Heart left ventricle (tissue), 16 donors: ENCODE data around the gene TXN2. TPM values are rescaled to one million over a fixed set of nuclear protein-coding genes. Genes with fewer than 3 reads are reported as not detected.
A peak's percentile ranks its signal among the peaks of the same experiment; 100 is the strongest.

ENCODE experiments used
- ATAC-seq, 4 donors: fragments of 200-7000 bp; cut with Tn5 transposase; one replicate each; pipeline ENCODE4 v1.9.1; 2020 to 2022; ENCODE audit warnings: moderate library complexity in 4 of 4, mild to moderate bottlenecking in 3 of 4, moderate number of reproducible peaks in 1 of 4
- DNase-seq, 5 donors: peaks; one replicate each; pipeline ENCODE4 v3.0.0-alpha.2; 2020
- H3K27ac ChIP-seq, 12 donors: fragments of 200-600 bp; sonication (generic) in 4 of 12; one replicate each; pipeline versions ENCODE4 v1.5.0 to v1.8.0; 2016 to 2022; ENCODE audit warnings: mild to moderate bottlenecking in 2 of 12
- H3K27me3 ChIP-seq, 9 donors: fragments of 200-600 bp; sonication (generic) in 2 of 9; one replicate each; pipeline versions ENCODE4 v1.5.1 to v1.8.0; 2016 to 2022; ENCODE audit warnings: mild to moderate bottlenecking in 3 of 9
- H3K36me3 ChIP-seq, 9 donors: fragments of 200-600 bp; sonication (generic) in 2 of 9; one replicate each; pipeline versions ENCODE4 v1.5.0 to v1.8.0; 2018 to 2022; ENCODE audit warnings: mild to moderate bottlenecking in 2 of 9
- H3K4me1 ChIP-seq, 12 donors: fragments of 200-600 bp; sonication (generic) in 4 of 12; one replicate each; pipeline versions ENCODE4 v1.5.0 to v1.8.0; 2016 to 2022; ENCODE audit warnings: mild to moderate bottlenecking in 3 of 12
- H3K4me3 ChIP-seq, 12 donors: fragments of 200-600 bp; sonication (generic) in 4 of 12; one replicate each; pipeline versions ENCODE4 v1.5.0 to v1.8.0; 2017 to 2022; ENCODE audit warnings: mild to moderate bottlenecking in 9 of 12, moderate library complexity in 4 of 12
- H3K9me3 ChIP-seq, 12 donors: fragments of 200-600 bp; sonication (generic) in 4 of 12; one replicate each; pipeline versions ENCODE4 v1.5.0 to v1.8.0; 2016 to 2022; ENCODE audit warnings: mild to moderate bottlenecking in 1 of 12
- CTCF ChIP-seq, 12 donors: fragments of 200-600 bp; sonication (generic) in 4 of 12; IDR thresholded peaks; one replicate each; pipeline versions ENCODE4 v1.5.0 to v1.8.0; 2018 to 2022; ENCODE audit warnings: antibody characterized with exemption in 12 of 12, mild to moderate bottlenecking in 5 of 12
- POLR2A ChIP-seq, 2 donors: fragments of 450-650 bp; IDR thresholded peaks; one replicate each; pipeline ENCODE4 v1.6.1; 2017; ENCODE audit warnings: antibody characterized with exemption in 2 of 2, mild to moderate bottlenecking in 2 of 2, moderate library complexity in 2 of 2
- WGBS, 4 donors: extraction: QIAGEN DNeasy Blood & Tissue Kit in 2 of 4; methylation state at CpG; one replicate each; pipeline versions ENCODE4 v1.1.5 to v1.1.7; 2013 to 2018; 5-methylcytosine and 5-hydroxymethylcytosine counted together
- intact Hi-C, 10 donors: fragments of 100-400 bp; cut with DNase I; formaldehyde crosslinking; loops; one replicate each; pipeline versions ENCODE4 v1.11.1 to v1.14.2; 2022
- polyA plus RNA-seq, 2 donors: library from polyadenylated mRNA; stranded (reverse); fragments of 200-250 nt; gene quantifications; one replicate each; pipeline ENCODE4 v1.2.3, GENCODE V29; 2013
- total RNA-seq, 9 donors: library from RNA; depleted of rRNA in 2 of 9; stranded (reverse); fragments of >200 nt in 2 of 9; fragmentation: NEBNext Ultra II Directional in 3 of 9; extraction: Animal tissue kit (Norgen Biotek cat#: 25700) in 3 of 9; gene quantifications; one replicate each; pipeline versions ENCODE4 v1.1.0 to v1.2.4, GENCODE V29; 2016 to 2023
- donor health status: ischemic (EF 13 %, LVEDD 7.1; RV severe dilation, severe dysfunction).
- donor health status: healthy with polysubstance abuse.
- donor health status: DM: no; HTN: yes; CAD: no.
- donor health status: DM: no; HTN: no; CAD: no.
- donor health status: ischemic (EF 25% LVEDD 6.9; RV normal size, moderate dysfunction).
- donor health status: ischemic (EF 25% LVEDD 5.7; RV mildly dilated, moderate dysfunction).
- donor health status: healthy.
- donor health status: DM: yes; HTN: yes; CAD: no.
- donor health status: ischemic (EF 35%, LVEDD 5.7; RV mildly dilated, moderate dysfunction).
- donor health status: nonischemic (EF 11% LVEDD 7.7; RV severe dilation, severe dysfunction).
- donor health status: DM: yes; HTN: yes; CAD: no.
- donor health status: PGD.
- donor health status: ischemic (EF 29% LVEDD 5.4; RV normal size, mild dysfunction).
- donor health status: nonischemic (EF 23%, LVEDD 6.1; RV moderate dilation, normal function).

The TXN2 gene
- total and polyA plus RNA-seq, 11 donors = 87.9 to 160 (median 113) TPM

DNA sequence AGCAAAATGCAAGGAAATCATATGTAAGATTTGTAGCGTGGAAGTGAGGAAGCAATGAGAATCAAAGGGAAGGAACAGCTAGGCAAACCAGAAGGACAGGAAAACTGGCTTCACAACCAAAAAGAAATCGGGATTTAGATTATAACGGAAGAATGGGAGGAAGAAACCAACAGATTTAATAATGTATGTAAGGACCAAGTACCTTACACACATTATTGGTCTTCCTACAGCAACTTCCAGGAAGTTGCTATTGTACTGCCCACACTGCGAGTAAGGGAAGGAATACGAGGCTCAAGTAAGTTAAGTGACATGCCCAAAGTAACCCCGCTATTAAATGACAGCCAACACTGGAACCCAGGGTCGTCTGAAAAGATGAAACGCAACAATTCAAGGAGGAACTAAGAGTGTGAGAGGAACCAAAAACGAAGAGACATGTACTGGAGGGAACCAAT lies 473 bp downstream of the TXN2 start:
- intact Hi-C loops = loop anchor here in 5 of 10 donors (10.0 kb wide), 2 partner anchors 286 to 336 kb away; no protein-coding TSS in a partner anchor
- 9 to 13% (median 10%) methylated on average over 9 of the region's 9 CpGs for WGBS, 4 donors

DNA sequence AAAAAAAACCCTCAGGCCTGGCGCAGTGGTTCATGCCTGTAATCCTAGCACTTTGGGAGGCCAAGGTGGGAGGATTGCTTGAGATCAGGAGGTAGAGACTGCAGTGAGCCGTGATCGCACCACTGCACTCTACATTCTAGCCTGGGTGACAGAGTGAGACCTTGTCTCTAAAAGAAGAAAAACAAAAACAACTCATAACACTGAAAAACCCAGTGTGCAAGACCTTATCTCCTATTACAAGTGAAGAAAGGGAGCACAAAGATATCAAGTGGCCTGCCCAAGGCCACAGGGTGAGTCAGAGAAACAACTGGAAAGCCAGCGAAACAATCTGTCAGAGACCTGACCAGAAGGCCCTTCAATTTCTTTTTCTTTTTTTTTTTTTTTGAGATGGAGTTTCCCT lies 2.5 kb downstream of the TXN2 start:
- H3K4me3 ChIP-seq = no peak overlapping the region
- no peaks in the 10 kb centered on the region for H3K27me3 ChIP-seq
- H3K9me3 ChIP-seq = no peaks in the 10 kb centered on the region
- H3K36me3 ChIP-seq = peaks cover 0 to 67% (median 64%) of the 10 kb centered on the region in 9 donors
- no peak for DNase-seq
- WGBS, 4 donors = 91 to 98% (median 96%) methylated on average over 4 of the region's 4 CpGs
- H3K27ac ChIP-seq = peak overlapping the region in 1 of 12 donors; percentile 41
- intact Hi-C loops = no loop called here
- peaks cover 0 to 36% (median 22%) of the 10 kb centered on the region in 12 donors for H3K4me1 ChIP-seq
- no peak for ATAC-seq
- TF ChIP-seq POLR2A (IDR thresholded peaks at IDR 0.05) (no peak), CTCF (IDR thresholded peaks at IDR 0.05) (no peak)

More for the DNA sequence above, 473 bp downstream of the TXN2 start:
- DNase-seq = no peak
- no peak for ATAC-seq
- Histone ChIP-seq H3K4me1 (peaks cover 0 to 28% (median 14%) of the 10 kb centered on the region in 12 donors), H3K9me3 (no peaks in the 10 kb centered on the region), H3K36me3 (peaks cover 0 to 47% (median 44%) of the 10 kb centered on the region in 9 donors), H3K27me3 (no peaks in the 10 kb centered on the region), H3K27ac (peak overlapping the region; percentile 97 to 100 (median 99)), H3K4me3 (peak overlapping the region; percentile 32 to 89 (median 76))
- no peak for TF ChIP-seq POLR2A (IDR thresholded peaks at IDR 0.05)
- no peak for TF ChIP-seq CTCF (IDR thresholded peaks at IDR 0.05)

DNA sequence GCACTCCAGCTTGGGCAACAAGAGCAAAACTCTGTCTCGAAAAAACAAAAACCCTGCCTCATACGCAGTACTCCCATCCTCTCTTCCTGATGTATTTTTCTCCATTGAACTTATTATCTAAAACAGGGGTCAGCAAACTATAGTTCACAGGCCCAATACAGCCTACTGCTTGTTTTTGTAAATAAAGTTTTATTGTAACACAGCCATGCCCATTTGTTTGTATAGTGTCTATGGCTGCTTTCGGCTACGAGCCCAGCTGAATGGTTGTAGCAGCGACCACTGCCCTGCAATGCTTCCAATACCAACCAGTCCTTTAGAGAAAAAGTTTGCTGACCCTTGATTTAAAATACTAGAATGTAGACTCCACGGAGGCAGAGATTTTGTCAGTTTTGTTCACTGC lies 6.1 kb downstream of the TXN2 start:
- DNase-seq = no peak
- no peak for TF ChIP-seq POLR2A (IDR thresholded peaks at IDR 0.05)
- H3K36me3 ChIP-seq = peaks cover 0 to 98% (median 90%) of the 10 kb centered on the region in 9 donors
- H3K4me3 ChIP-seq = no peak overlapping the region
- peak overlapping the region in 9 of 12 donors; percentile 12 to 97 (median 50) for H3K27ac ChIP-seq
- peaks cover 0 to 28% (median 18%) of the 10 kb centered on the region in 12 donors for H3K4me1 ChIP-seq
- 95 to 97% (median 97%) methylated on average over 6 of the region's 6 CpGs for WGBS, 4 donors
- ATAC-seq = no peak
- no peaks in the 10 kb centered on the region for H3K9me3 ChIP-seq
- no peaks in the 10 kb centered on the region for H3K27me3 ChIP-seq
- intact Hi-C loops = no loop called here

DNA sequence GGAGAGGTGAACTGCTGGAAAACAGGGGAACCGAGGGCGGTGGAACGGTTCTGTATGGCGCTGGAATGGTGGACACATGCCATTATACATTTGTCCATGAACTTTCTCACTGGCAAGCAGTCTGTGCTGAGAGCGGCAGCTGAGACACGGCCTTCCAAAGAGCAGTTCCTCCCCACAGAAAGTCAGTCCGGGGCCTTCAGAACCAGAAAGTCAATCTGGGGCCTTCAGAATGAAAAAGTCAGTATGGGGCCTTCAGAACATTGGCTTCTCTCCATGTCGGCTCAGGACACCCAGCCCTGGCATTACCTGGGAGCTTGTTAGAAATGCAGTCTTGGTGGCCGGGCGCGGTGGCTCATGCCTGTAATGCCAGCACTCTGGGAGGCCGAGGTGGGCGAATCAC lies 8.8 kb downstream of the TXN2 start:
- peak overlapping the region in 1 of 12 donors; percentile 97 for H3K27ac ChIP-seq
- WGBS, 4 donors = 75 to 87% (median 84%) methylated on average over 12 to 13 of the region's 13 CpGs
- DNase-seq (no peak), ATAC-seq (no peak)
- intact Hi-C loops = loop anchor here in 3 of 10 donors (5.0 kb wide), 2 partner anchors 150 to 170 kb away; no protein-coding TSS in a partner anchor
- peaks cover 0 to 46% (median 38%) of the 10 kb centered on the region in 12 donors for H3K4me1 ChIP-seq
- H3K9me3 ChIP-seq = no peaks in the 10 kb centered on the region
- TF ChIP-seq POLR2A (IDR thresholded peaks at IDR 0.05) (no peak), CTCF (IDR thresholded peaks at IDR 0.05) (no peak)
- no peaks in the 10 kb centered on the region for H3K27me3 ChIP-seq
- H3K36me3 ChIP-seq = peaks cover 0 to 72% (median 68%) of the 10 kb centered on the region in 9 donors
- no peak overlapping the region for H3K4me3 ChIP-seq
